Esophagus (tissue), 2 donors: ENCODE data around the gene ZCCHC4. TPM values are rescaled to one million over a fixed set of nuclear protein-coding genes. Genes with fewer than 3 reads are reported as not detected.

Experiments used
- H3K27ac ChIP-seq, 2 donors: one replicate each; pipeline ENCODE4 v1.5.1; 2013; ENCODE audit warnings: low read depth in 2 of 2, mild to moderate bottlenecking in 2 of 2, inconsistent platforms in 1 of 2, low read length in 1 of 2, moderate library complexity in 1 of 2
- H3K27me3 ChIP-seq, 2 donors: one replicate each; pipeline ENCODE4 v1.6.1; 2013; ENCODE audit warnings: low read length in 2 of 2, control low read depth in 1 of 2, mild to moderate bottlenecking in 1 of 2; ENCODE audit not compliant: insufficient read depth in 2 of 2, control insufficient read depth in 1 of 2
- H3K36me3 ChIP-seq, 2 donors: one replicate each; pipeline ENCODE4 v1.6.1; 2013; ENCODE audit warnings: low read length in 1 of 2; ENCODE audit not compliant: control insufficient read depth in 2 of 2, insufficient read depth in 2 of 2
- H3K4me1 ChIP-seq, 2 donors: one replicate each; pipeline ENCODE4 v1.6.1; 2013; ENCODE audit warnings: low read length in 1 of 2; ENCODE audit not compliant: control insufficient read depth in 2 of 2, insufficient read depth in 2 of 2
- H3K4me3 ChIP-seq, 2 donors: one replicate each; pipeline ENCODE4 v1.5.1; 2013; ENCODE audit warnings: low read length in 2 of 2, mild to moderate bottlenecking in 2 of 2, low read depth in 1 of 2, moderate library complexity in 1 of 2
- H3K9me3 ChIP-seq, 2 donors: one replicate each; pipeline ENCODE4 v1.6.1; 2013; ENCODE audit warnings: mild to moderate bottlenecking in 2 of 2, low read depth in 1 of 2, low read length in 1 of 2, moderate library complexity in 1 of 2; ENCODE audit not compliant: control insufficient read depth in 2 of 2, insufficient read depth in 1 of 2
- WGBS, 2 donors: extraction: QIAGEN DNeasy Blood & Tissue Kit; methylation state at CpG; one replicate each; pipeline ENCODE4 v1.1.7; 2013; 5-methylcytosine and 5-hydroxymethylcytosine counted together
- polyA plus RNA-seq, 2 donors: library from polyadenylated mRNA; stranded (reverse); fragments of 200-250 nt; gene quantifications; one replicate each; pipeline ENCODE4 v1.2.3, GENCODE V29; 2013
- donor health status: healthy with polysubstance abuse.
- donor health status: Bipolar disorder and iron deficiency.

ZCCHC4 gene
- polyA plus RNA-seq, 2 donors, result 3.5 to 5.9 TPM

DNA sequence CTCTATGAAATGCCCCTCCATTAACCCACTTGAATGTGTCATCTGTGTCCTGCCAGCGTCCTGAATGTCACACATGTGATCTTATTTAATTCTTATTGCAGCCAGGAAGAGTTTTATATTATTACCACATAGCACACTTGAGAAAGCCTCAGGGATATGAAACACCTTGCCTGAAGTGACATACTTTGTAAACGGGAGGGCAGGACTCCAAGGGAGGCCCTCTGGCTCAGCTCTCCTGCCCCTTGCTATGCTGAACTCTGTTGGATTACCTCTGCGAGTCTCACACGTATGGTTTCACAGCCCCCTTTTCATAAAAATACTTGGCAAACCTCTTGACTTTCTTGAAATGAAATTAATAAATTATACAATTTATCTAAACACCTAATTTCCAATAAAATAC lies 11.1 kb upstream of the ZCCHC4 start:
- H3K4me3 ChIP-seq, result no peak overlapping the region
- H3K27ac ChIP-seq, result no peak overlapping the region
- no peaks in the 10 kb centered on the region for H3K36me3 ChIP-seq
- no peaks in the 10 kb centered on the region for H3K4me1 ChIP-seq
- H3K9me3 ChIP-seq, result no peaks in the 10 kb centered on the region
- WGBS, 2 donors, result 84 to 87% methylated on average over 4 of the region's 4 CpGs
- H3K27me3 ChIP-seq, result no peaks in the 10 kb centered on the region

DNA sequence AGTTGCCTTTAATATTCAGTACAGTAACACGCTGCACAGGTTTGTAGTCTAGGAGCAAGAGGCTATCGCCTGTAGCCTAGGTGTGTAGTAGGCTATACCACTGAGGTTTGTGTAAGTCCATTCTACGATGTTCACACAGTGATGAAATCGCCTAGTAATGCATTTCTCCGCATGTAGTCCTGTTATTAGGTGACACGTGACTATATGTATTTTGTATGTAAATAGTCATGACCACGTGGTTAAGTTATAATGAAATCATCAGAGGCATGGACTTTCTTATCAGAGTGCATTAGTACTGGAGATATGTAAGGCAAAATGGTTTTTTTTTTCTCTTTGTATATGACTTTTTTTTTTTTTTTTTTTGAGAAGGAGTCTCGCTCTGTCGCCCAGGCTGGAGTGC lies 9.9 kb upstream of the ZCCHC4 start:
- Histone ChIP-seq H3K9me3 (no peaks in the 10 kb centered on the region), H3K36me3 (no peaks in the 10 kb centered on the region), H3K4me3 (no peak overlapping the region), H3K4me1 (no peaks in the 10 kb centered on the region), H3K27ac (no peak overlapping the region), H3K27me3 (no peaks in the 10 kb centered on the region)
- WGBS, 2 donors, result 82 to 88% methylated on average over 7 to 9 of the region's 9 CpGs

DNA sequence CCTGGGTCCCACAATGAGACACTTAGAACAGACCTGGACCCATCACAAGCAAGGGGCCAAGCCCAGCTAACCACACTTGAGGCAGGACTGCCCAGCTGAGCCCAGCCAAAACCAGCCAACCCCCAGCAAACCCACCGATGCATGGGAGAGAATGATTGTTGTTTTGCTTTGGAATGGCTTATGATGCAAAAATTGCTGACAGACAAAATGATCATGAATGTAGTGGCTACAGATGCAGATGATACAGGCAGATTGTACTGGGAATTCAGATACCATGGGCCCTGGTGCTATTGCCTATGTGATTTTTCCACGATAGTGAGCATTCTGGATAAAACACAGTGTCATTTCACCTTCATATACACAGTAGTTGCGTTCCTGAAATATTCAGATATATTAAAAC lies 9.0 kb upstream of the ZCCHC4 start:
- Histone ChIP-seq H3K4me1 (no peaks in the 10 kb centered on the region), H3K27ac (no peak overlapping the region), H3K36me3 (no peaks in the 10 kb centered on the region), H3K9me3 (no peaks in the 10 kb centered on the region), H3K27me3 (no peaks in the 10 kb centered on the region), H3K4me3 (no peak overlapping the region)
- WGBS, 2 donors, result 88 to 89% methylated on average over 3 of the region's 3 CpGs

DNA sequence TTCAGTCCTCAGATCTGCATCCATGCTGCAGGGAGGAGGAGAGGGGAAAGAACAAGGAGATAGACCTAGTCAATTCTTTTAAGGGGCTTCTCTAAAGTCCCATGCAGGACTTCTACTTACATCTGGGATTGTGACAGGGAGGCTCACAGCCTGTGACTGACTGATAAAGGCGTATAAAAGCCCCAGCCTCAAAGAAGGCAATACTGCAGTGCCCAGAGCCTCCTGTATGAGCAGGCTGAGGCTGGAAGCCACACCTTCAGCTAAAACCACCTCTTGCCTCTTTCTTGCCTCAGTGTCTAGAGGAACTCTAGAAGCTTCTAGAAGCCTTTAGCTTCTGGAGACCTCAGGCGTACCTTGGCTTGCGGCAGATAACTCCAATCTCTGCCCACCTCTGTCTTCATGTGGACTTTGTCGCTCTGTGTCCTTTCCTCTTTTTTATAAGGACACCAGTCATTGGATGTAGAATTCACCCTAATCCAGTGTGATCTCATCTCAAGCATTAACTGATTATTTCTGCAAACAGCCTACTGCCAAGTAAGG lies 6.0 kb upstream of the ZCCHC4 start:
- no peaks in the 10 kb centered on the region for H3K9me3 ChIP-seq

DNA sequence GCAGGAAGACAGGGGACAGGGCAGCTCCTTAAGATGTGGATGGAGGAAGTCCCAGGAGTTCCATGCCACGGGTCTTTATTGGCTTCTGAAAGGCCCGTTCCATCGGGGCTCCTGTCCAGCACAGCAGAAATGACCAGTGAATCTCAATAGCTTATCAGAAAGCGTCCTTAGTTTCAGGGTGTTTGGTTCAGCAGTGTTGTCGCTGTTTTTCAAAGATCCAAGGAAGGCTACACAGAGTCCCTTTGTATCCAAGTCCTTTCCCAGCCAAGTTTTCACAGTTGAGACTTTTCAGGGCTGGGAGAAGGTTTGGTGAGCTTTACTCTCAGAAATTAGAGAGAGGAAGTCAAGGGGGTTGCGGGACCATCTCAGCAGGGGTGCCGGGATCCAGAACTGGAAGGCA lies 5.0 kb upstream of the ZCCHC4 start:
- 75 to 81% methylated on average over 7 of the region's 7 CpGs for WGBS, 2 donors
- Histone ChIP-seq H3K27ac (no peak overlapping the region), H3K27me3 (no peaks in the 10 kb centered on the region), H3K36me3 (no peaks in the 10 kb centered on the region), H3K9me3 (no peaks in the 10 kb centered on the region), H3K4me3 (no peak overlapping the region), H3K4me1 (no peaks in the 10 kb centered on the region)

More for the DNA sequence above, 6.0 kb upstream of the ZCCHC4 start:
- Histone ChIP-seq H3K27me3 (no peaks in the 10 kb centered on the region), H3K36me3 (no peaks in the 10 kb centered on the region), H3K4me3 (no peak overlapping the region), H3K4me1 (no peaks in the 10 kb centered on the region), H3K27ac (no peak overlapping the region)
- 70 to 82% methylated on average over 4 of the region's 4 CpGs for WGBS, 2 donors

DNA sequence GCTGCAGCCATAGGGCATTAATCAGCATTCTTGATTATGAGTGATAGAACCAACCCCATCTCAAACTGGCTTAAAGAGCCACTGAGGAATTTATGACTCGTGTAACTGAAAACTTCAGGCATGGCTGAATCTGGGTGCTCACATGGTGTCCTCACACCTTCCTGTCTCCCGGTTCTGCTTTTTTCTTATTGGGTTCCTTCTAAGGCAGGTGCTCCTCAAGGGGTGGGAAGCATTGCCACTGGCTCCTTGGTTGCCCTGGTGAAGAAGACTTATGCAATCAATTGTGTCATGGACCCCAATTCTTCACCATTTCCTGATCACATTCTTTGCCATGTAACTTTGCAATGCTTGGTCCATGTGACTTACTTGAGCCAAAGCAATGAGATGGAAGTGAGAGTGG lies 4.3 kb upstream of the ZCCHC4 start:
- Histone ChIP-seq H3K36me3 (no peaks in the 10 kb centered on the region), H3K4me1 (no peaks in the 10 kb centered on the region), H3K27me3 (no peaks in the 10 kb centered on the region), H3K27ac (no peak overlapping the region), H3K9me3 (no peaks in the 10 kb centered on the region), H3K4me3 (no peak overlapping the region)
- WGBS, 2 donors, result 81 to 85% methylated on average over 2 of the region's 2 CpGs

DNA sequence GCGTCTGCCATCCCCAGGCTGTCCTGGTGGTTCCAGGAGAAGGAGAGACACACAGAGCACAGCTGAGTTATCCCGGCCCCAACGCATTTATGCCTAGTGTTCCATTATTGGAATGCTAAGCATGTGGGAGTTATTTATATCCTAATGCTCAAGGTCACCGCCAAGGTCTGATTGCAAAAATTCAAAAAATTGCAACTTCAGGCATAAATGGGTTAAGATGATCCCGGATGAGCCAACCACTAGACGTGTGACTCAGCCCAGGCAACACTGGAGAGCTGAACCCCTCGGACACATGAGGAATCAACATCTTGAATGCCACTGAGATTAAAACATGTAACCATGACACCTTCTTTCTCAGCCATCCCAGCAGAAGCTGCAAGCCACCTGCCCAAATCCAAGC lies 3.8 kb upstream of the ZCCHC4 start:
- H3K27ac ChIP-seq, result no peak overlapping the region
- no peaks in the 10 kb centered on the region for H3K9me3 ChIP-seq
- no peak overlapping the region for H3K4me3 ChIP-seq
- H3K4me1 ChIP-seq, result no peaks in the 10 kb centered on the region
- no peaks in the 10 kb centered on the region for H3K36me3 ChIP-seq
- no peaks in the 10 kb centered on the region for H3K27me3 ChIP-seq
- WGBS, 2 donors, result 78 to 82% methylated on average over 7 of the region's 7 CpGs

DNA sequence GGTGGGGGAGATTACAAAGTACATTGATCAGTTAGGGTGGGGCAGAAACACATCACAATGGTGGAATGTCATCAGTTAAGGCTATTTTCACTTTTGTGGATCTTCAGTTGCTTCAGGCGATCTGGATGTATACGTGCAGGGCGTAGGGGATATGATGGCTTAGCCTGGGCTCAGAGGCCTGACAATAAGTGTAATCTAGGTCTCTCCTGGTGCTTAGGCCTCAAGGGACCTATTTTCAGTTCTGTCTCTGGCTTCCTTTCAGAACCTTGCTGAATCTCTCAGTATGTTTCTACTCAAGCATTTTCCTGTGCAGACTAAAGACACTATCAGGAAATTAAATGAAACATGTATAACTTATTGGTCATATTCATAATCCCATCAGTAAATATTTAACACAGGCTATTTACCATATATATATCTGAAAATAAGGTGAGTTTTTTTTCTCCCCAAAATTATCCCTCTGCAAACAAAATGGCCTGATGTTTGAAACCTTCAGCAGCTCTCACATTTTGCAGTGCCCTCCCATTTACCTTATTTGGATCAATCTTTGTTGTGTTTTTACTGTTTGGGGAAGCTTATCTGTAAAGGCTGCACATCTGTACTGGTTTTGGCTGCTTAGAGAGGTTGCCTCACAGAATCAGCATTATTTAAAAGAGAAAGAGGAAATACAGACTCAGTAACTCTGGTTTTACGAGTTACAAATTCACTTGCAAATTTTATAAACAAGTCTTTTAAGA lies 2.3 kb upstream of the ZCCHC4 start:
- H3K9me3 ChIP-seq, result no peaks in the 10 kb centered on the region
- H3K4me1 ChIP-seq, result no peaks in the 10 kb centered on the region
- H3K27me3 ChIP-seq, result no peaks in the 10 kb centered on the region
- H3K27ac ChIP-seq, result no peak overlapping the region
- no peak overlapping the region for H3K4me3 ChIP-seq
- H3K36me3 ChIP-seq, result no peaks in the 10 kb centered on the region
- 65 to 72% methylated on average over 4 of the region's 4 CpGs for WGBS, 2 donors

DNA sequence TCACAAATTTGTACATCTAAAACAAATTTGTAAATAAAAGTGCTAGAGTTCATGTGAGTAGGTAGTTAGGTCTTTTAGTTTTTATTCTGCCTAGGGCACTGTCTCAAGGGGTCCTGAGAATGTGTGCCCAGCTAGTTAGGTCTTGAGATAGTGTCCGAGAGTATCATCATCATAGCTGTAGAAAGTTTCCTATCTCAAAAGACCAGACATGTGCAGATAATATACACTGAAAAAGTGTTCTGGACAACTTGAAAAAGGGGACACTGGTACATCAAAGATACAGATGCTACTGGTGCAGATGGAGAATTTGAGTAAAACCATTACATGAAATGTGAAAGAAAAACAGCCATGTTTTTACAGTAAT lies 1.8 kb upstream of the ZCCHC4 start:
- Histone ChIP-seq H3K4me3 (no peak overlapping the region), H3K36me3 (no peaks in the 10 kb centered on the region), H3K9me3 (no peaks in the 10 kb centered on the region), H3K27ac (no peak overlapping the region), H3K4me1 (no peaks in the 10 kb centered on the region), H3K27me3 (no peaks in the 10 kb centered on the region)
- 81 to 86% methylated on average over 1 of the region's 1 CpG for WGBS, 2 donors

DNA sequence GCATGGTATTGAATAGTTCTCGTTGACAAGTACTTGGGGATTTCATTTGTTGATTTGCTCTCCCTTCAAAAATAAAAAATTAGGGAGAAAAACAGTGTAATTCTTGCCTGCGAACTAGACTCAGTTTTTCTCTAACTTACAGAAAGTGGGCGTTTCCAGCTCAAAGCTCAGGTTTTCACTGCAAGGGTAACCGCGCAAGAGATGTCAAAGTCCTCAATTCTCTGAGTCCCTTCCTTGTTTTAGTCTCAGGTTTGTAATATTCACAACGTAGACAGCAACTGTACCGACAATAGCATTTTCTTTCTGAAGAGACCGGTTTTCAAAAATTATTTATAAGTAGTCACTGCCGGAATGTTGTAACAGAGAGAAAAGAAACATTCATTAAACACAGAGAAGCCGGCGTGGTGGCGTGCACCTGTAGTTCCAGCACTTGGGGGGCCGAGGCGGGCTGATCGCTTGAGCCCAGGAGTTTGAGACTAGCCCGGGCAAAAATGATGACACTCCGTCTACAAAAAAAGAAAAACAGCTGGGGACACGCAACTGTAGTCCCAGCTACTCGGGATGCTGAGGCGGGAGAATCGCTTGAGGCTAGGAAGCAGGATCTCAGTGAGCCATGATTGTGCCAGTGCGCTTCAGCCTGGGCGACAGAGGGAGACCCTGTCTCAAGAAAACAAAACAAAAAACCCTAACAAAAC lies 774 bp downstream of the ZCCHC4 start:
- no peaks in the 10 kb centered on the region for H3K9me3 ChIP-seq
- no peaks in the 10 kb centered on the region for H3K27me3 ChIP-seq
- peak overlapping the region in 1 of 2 donors; percentile 76 for H3K27ac ChIP-seq
- H3K36me3 ChIP-seq, result no peaks in the 10 kb centered on the region
- no peaks in the 10 kb centered on the region for H3K4me1 ChIP-seq
- peak overlapping the region; percentile 85 to 95 for H3K4me3 ChIP-seq
- WGBS, 2 donors, result 12 to 26% methylated on average over 23 of the region's 23 CpGs
